A673 (cell line): Measurements from ENCODE around the gene EFNA2.

ENCODE experiments used
- EZH2 ChIP-seq: fragments of 200-600 bp; sonication (generic); IDR thresholded peaks from 2 replicates; pipeline ENCODE4 v1.6.1; 2017; ENCODE audit warnings: borderline replicate concordance, low read depth, mild to moderate bottlenecking, mixed read lengths, antibody characterized with exemption, low read length; ENCODE audit not compliant: poor library complexity, severe bottlenecking
- TF ChIP-seq, protein P1 (sequence below): fragments of 300-800, 200-600 bp; sonication (generic); conservative IDR thresholded peaks from 2 replicates; pipeline ENCODE4 v1.5.1; 2017; ENCODE audit warnings: low read depth, mild to moderate bottlenecking, antibody characterized with exemption, low read length, moderate library complexity, mixed read lengths

DNA sequence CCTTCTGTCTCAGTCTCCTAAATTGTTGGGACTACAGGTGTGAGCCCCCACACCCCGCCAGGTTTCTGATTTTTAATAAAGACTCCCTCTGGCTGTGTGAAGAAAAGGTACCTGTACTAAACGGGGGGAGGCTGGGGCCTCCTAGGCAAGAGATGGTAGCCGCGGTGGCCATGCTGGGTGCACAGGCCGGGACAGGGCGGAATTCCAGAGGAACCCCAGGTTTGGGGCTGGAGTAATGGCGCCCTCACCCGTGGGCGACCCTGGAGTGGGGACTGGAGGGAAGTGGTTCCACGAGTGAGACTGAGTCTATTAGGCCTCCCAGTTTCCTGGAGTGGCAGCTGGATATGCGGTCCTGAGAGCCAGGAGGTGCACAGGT is 46.3 kb upstream of the EFNA2 start:
- TF ChIP-seq, protein P1, sequence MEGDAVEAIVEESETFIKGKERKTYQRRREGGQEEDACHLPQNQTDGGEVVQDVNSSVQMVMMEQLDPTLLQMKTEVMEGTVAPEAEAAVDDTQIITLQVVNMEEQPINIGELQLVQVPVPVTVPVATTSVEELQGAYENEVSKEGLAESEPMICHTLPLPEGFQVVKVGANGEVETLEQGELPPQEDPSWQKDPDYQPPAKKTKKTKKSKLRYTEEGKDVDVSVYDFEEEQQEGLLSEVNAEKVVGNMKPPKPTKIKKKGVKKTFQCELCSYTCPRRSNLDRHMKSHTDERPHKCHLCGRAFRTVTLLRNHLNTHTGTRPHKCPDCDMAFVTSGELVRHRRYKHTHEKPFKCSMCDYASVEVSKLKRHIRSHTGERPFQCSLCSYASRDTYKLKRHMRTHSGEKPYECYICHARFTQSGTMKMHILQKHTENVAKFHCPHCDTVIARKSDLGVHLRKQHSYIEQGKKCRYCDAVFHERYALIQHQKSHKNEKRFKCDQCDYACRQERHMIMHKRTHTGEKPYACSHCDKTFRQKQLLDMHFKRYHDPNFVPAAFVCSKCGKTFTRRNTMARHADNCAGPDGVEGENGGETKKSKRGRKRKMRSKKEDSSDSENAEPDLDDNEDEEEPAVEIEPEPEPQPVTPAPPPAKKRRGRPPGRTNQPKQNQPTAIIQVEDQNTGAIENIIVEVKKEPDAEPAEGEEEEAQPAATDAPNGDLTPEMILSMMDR, result no peak
- TF ChIP-seq EZH2, result no peak
